ENCODE data around the gene TCEA2. TPM values are rescaled to one million over a fixed set of nuclear protein-coding genes. Genes with fewer than 3 reads are reported as not detected.

Gene TCEA2
- total and polyA plus RNA-seq, 2 donors (not counting 1 experiment from before 2014, with no cell fraction given): 58.1 to 63.9 TPM

- Mint-ChIP-seq H3K9me3 (ENCODE audit: insufficient read depth) (no peaks in the 10 kb centered on the region), H3K27me3 (no peaks in the 10 kb centered on the region), H3K4me3 (no peak overlapping the region), H3K4me1 (no peaks in the 10 kb centered on the region), H3K27ac (no peak overlapping the region)
- Histone ChIP-seq H3K9ac (ENCODE audit: low read length) (no peak overlapping the region), H2AFZ (ENCODE audit: insufficient read depth, low read depth, low read length, poor library complexity, severe bottlenecking) (no peak overlapping the region), H3K27me3 (replicated peaks in 1 of 4; ENCODE audit: control extremely low read depth in 1 of 4, control insufficient read depth in 3 of 4, insufficient read depth in 4 of 4, low read length in 3 of 4) (no peaks in the 10 kb centered on the region), H3K36me3 (replicated peaks in 1 of 2; ENCODE audit: control extremely low read depth in 1 of 2, control insufficient read depth in 1 of 2, extremely low read depth in 1 of 2, insufficient read depth in 2 of 2, low read length in 1 of 2) (peaks cover 3 to 63% of the 10 kb centered on the region in 2 experiments), H4K20me1 (ENCODE audit: control insufficient read depth, insufficient read depth, low read length, poor library complexity, severe bottlenecking) (peaks cover 12% of the 10 kb centered on the region), H3K4me1 (ENCODE audit: control insufficient read depth in 2 of 2, insufficient read depth in 2 of 2, low read length in 2 of 2) (no peaks in the 10 kb centered on the region), H3K9me3 (ENCODE audit: control extremely low read depth in 1 of 3, control insufficient read depth in 2 of 3, insufficient read depth in 1 of 3, low read length in 2 of 3) (no peaks in the 10 kb centered on the region), H3K27ac (ENCODE audit: low read length in 2 of 2) (no peak overlapping the region), H3K4me3 (ENCODE audit: control extremely low read depth in 1 of 5, extremely low read depth in 1 of 5, insufficient read depth in 1 of 5, low read depth in 2 of 5, low read length in 4 of 5) (no peak overlapping the region), H3K79me2 (ENCODE audit: control insufficient read depth, insufficient read depth, low read length) (peaks cover 3% of the 10 kb centered on the region), H3K4me2 (replicated peaks; ENCODE audit: low read depth, low read length, poor library complexity, severe bottlenecking) (no peak overlapping the region)
- TF ChIP-seq EZH2 (IDR thresholded peaks at IDR 0.05; ENCODE audit: borderline replicate concordance, insufficient read depth, low read depth, low read length, poor library complexity, severe bottlenecking): no peak
- no peak for TF ChIP-seq CTCF (IDR thresholded peaks at IDR 0.05)
- POLR2A ChIA-PET: no interaction called here
- 98% methylated on average over 14 of the region's 20 CpGs for WGBS (ENCODE audit: insufficient coverage)
- intact Hi-C loops (cut with micrococcal nuclease): no loop called here
- CTCF ChIA-PET: no interaction called here
- DNase-seq (no peak), ATAC-seq (ENCODE audit: low read depth) (no peak)
Observed at GRCh38 chr20:64030371-64031134, 32.4 kb upstream of the TCEA2 start.

- intact Hi-C loops (cut with micrococcal nuclease): no loop called here
- Mint-ChIP-seq H3K4me1 (no peaks in the 10 kb centered on the region), H3K9me3 (ENCODE audit: insufficient read depth) (no peaks in the 10 kb centered on the region), H3K27ac (no peak overlapping the region), H3K27me3 (no peaks in the 10 kb centered on the region), H3K4me3 (no peak overlapping the region)
- Histone ChIP-seq H3K27me3 (replicated peaks in 1 of 4; ENCODE audit: control extremely low read depth in 1 of 4, control insufficient read depth in 3 of 4, insufficient read depth in 4 of 4, low read length in 3 of 4) (peaks cover 0 to 3% (median 1%) of the 10 kb centered on the region in 4 experiments), H3K79me2 (ENCODE audit: control insufficient read depth, insufficient read depth, low read length) (no peaks in the 10 kb centered on the region), H3K4me1 (ENCODE audit: control insufficient read depth in 2 of 2, insufficient read depth in 2 of 2, low read length in 2 of 2) (no peaks in the 10 kb centered on the region), H4K20me1 (ENCODE audit: control insufficient read depth, insufficient read depth, low read length, poor library complexity, severe bottlenecking) (peaks cover 9% of the 10 kb centered on the region), H3K36me3 (replicated peaks in 1 of 2; ENCODE audit: control extremely low read depth in 1 of 2, control insufficient read depth in 1 of 2, extremely low read depth in 1 of 2, insufficient read depth in 2 of 2, low read length in 1 of 2) (peaks cover 2 to 53% of the 10 kb centered on the region in 2 experiments), H3K9ac (ENCODE audit: low read length) (no peak overlapping the region), H2AFZ (ENCODE audit: insufficient read depth, low read depth, low read length, poor library complexity, severe bottlenecking) (no peak overlapping the region), H3K27ac (ENCODE audit: low read length in 2 of 2) (no peak overlapping the region), H3K4me2 (replicated peaks; ENCODE audit: low read depth, low read length, poor library complexity, severe bottlenecking) (no peak overlapping the region), H3K4me3 (ENCODE audit: control extremely low read depth in 1 of 5, extremely low read depth in 1 of 5, insufficient read depth in 1 of 5, low read depth in 2 of 5, low read length in 4 of 5) (no peak overlapping the region), H3K9me3 (ENCODE audit: control extremely low read depth in 1 of 3, control insufficient read depth in 2 of 3, insufficient read depth in 1 of 3, low read length in 2 of 3) (no peaks in the 10 kb centered on the region)
- ChIA-PET POLR2A (no interaction called here), CTCF (no interaction called here)
- ATAC-seq (ENCODE audit: low read depth) (no peak), DNase-seq (no peak)
- TF ChIP-seq CTCF (IDR thresholded peaks at IDR 0.05): no peak
- no peak for TF ChIP-seq EZH2 (IDR thresholded peaks at IDR 0.05; ENCODE audit: borderline replicate concordance, insufficient read depth, low read depth, low read length, poor library complexity, severe bottlenecking)
- WGBS (ENCODE audit: insufficient coverage): 99% methylated on average over 12 of the region's 19 CpGs
Observed at GRCh38 chr20:64031822-64032314, 31.1 kb upstream of the TCEA2 start.

Data from B cell (primary cell).